GM23248 (cell line): ENCODE results near the gene SMIM22.

Source experiments
- EZH2 ChIP-seq: fragments of 200-600 bp; sonication (generic); IDR thresholded peaks from 2 replicates; pipeline ENCODE4 v1.6.1; 2018; ENCODE audit warnings: antibody characterized with exemption, mild to moderate bottlenecking; ENCODE audit not compliant: insufficient read depth, poor library complexity, severe bottlenecking
- EZH2phosphoT487 ChIP-seq: fragments of 200-600 bp; sonication (generic); IDR thresholded peaks from 2 replicates; pipeline ENCODE4 v1.6.1; 2018; ENCODE audit warnings: antibody characterized with exemption, moderate library complexity, mild to moderate bottlenecking, low read depth; ENCODE audit not compliant: insufficient read depth

- TF ChIP-seq EZH2: no peak
- TF ChIP-seq EZH2phosphoT487: no peak
Measured at GRCh38 chr16:4778050-4778392, 17.1 kb upstream of the SMIM22 start.
